Right lobe of liver (tissue), 6 donors: ENCODE data around the gene ADAMTS3. TPM values are rescaled to one million over a fixed set of nuclear protein-coding genes. Genes with fewer than 3 reads are reported as not detected.
A peak's percentile ranks its signal among the peaks of the same experiment; 100 is the strongest.

Experiments
- ATAC-seq, 4 donors: fragments of 200-7000 bp; cut with Tn5 transposase; one replicate each; pipeline ENCODE4 v1.9.1; 2020; ENCODE audit warnings: mild to moderate bottlenecking in 4 of 4, moderate library complexity in 4 of 4
- DNase-seq, 3 donors: peaks; one replicate each; pipeline ENCODE4 v3.0.0-alpha.2; 2020
- H3K27ac ChIP-seq, 3 donors: fragments of 200-600 bp; one replicate each; pipeline ENCODE4 v1.8.0; 2022
- H3K27me3 ChIP-seq, 2 donors: fragments of 200-600 bp; one replicate each; pipeline ENCODE4 v1.8.0; 2022
- H3K36me3 ChIP-seq, 4 donors: fragments of 200-600 bp; sonication (generic) in 1 of 4; one replicate each; pipeline versions ENCODE4 v1.5.1 to v1.8.0; 2017 to 2022; ENCODE audit warnings: control low read depth in 1 of 4
- H3K4me1 ChIP-seq, 4 donors: fragments of 200-600 bp; sonication (generic) in 1 of 4; one replicate each; pipeline versions ENCODE4 v1.5.1 to v1.8.0; 2017 to 2022; ENCODE audit warnings: control low read depth in 1 of 4
- H3K4me3 ChIP-seq, 3 donors: fragments of 200-600 bp; one replicate each; pipeline ENCODE4 v1.8.0; 2022
- H3K9me3 ChIP-seq, 4 donors: fragments of 200-600 bp; sonication (generic) in 1 of 4; one replicate each; pipeline versions ENCODE4 v1.5.1 to v1.8.0; 2017 to 2022; ENCODE audit warnings: control low read depth in 1 of 4
- CTCF ChIP-seq, 4 donors: fragments of 200-600 bp in 3 of 4; fragments of 450-650 bp in 1 of 4; IDR thresholded peaks; one replicate each; pipeline versions ENCODE4 v1.5.1 to v1.8.0; 2016 to 2022; ENCODE audit warnings: antibody characterized with exemption in 4 of 4, mild to moderate bottlenecking in 2 of 4
- POLR2A ChIP-seq: fragments of 450-650 bp; IDR thresholded peaks from one replicate; pipeline ENCODE4 v1.6.1; 2017; ENCODE audit warnings: antibody characterized with exemption, mild to moderate bottlenecking
- WGBS: methylation state at CpG from one replicate; pipeline ENCODE4 v1.1.6; 2018; ENCODE audit warnings: low coverage, low lambda C conversion rate; ENCODE audit not compliant: insufficient coverage; ENCODE audit errors: missing lambda C conversion rate; 5-methylcytosine and 5-hydroxymethylcytosine counted together
- intact Hi-C, 2 donors: fragments of 100-400 bp; cut with DNase I; formaldehyde crosslinking; loops; one replicate each; pipeline versions ENCODE4 v1.11.2 to v1.14.1; 2022
- total RNA-seq, 6 experiments: library from RNA; depleted of rRNA in 2 of 6; stranded (reverse); fragments of >200 nt in 2 of 6; fragmentation: NEBNext Ultra II Directional in 3 of 6; extraction: Animal tissue kit (Norgen Biotek cat#: 25700) in 3 of 6; gene quantifications; one replicate each; pipeline versions ENCODE4 v1.1.0 to v1.2.4, GENCODE V29; 2016 to 2023
- donor health status: DM: no; HTN: yes; CAD: no.
- donor health status: DM: no; HTN: no; CAD: no.
- donor health status: DM: no; HTN: no; CAD: no.
- donor health status: DM: no; HTN: yes; CAD: no.
- donor health status: DM: no; HTN: yes; CAD: no.

ADAMTS3 gene
- total RNA-seq, 6 experiments from 2014 or later, result 0.12 to 0.64 (median 0.42) TPM

GRCh38 chr4:72274251-72274650, 294.8 kb downstream of the ADAMTS3 start:
- intact Hi-C loops, result no loop called here
- ATAC-seq (no peak), DNase-seq (no peak)
- H3K9me3 ChIP-seq, result no peaks in the 10 kb centered on the region
- no peaks in the 10 kb centered on the region for H3K27me3 ChIP-seq
- H3K4me1 ChIP-seq, result no peaks in the 10 kb centered on the region
- no peak for TF ChIP-seq POLR2A
- TF ChIP-seq CTCF (IDR thresholded peaks at IDR 0.05), result no peak
- H3K4me3 ChIP-seq, result no peak overlapping the region
- H3K27ac ChIP-seq, result no peak overlapping the region
- 59% methylated on average over 3 of the region's 3 CpGs for WGBS
- no peaks in the 10 kb centered on the region for H3K36me3 ChIP-seq

- no peak overlapping the region for H3K4me3 ChIP-seq
- H3K9me3 ChIP-seq, result no peaks in the 10 kb centered on the region
- no peaks in the 10 kb centered on the region for H3K36me3 ChIP-seq
- no peak for TF ChIP-seq POLR2A
- no peak for TF ChIP-seq CTCF (IDR thresholded peaks at IDR 0.05)
- ATAC-seq (no peak), DNase-seq (no peak)
- no peaks in the 10 kb centered on the region for H3K4me1 ChIP-seq
- intact Hi-C loops, result no loop called here
- no CpG with 5 or more reads among the region's 1 CpG for WGBS
- no peak overlapping the region for H3K27ac ChIP-seq
- H3K27me3 ChIP-seq, result no peaks in the 10 kb centered on the region
Measured at GRCh38 chr4:72255269-72255668, 313.8 kb downstream of the ADAMTS3 start.

GRCh38 chr4:72243641-72244040, 325.4 kb downstream of the ADAMTS3 start:
- DNase-seq (no peak), ATAC-seq (peak in 1 of 4 donors; percentile 39)
- Histone ChIP-seq H3K36me3 (no peaks in the 10 kb centered on the region), H3K4me3 (no peak overlapping the region), H3K4me1 (no peaks in the 10 kb centered on the region), H3K9me3 (no peaks in the 10 kb centered on the region), H3K27me3 (no peaks in the 10 kb centered on the region), H3K27ac (no peak overlapping the region)
- WGBS, result 23% methylated on average over 3 of the region's 3 CpGs
- TF ChIP-seq CTCF (IDR thresholded peaks at IDR 0.05) (no peak), POLR2A (no peak)
- intact Hi-C loops, result no loop called here

GRCh38 chr4:72239487-72240116, 329.4 kb downstream of the ADAMTS3 start:
- ATAC-seq, result no peak
- TF ChIP-seq CTCF (IDR thresholded peaks at IDR 0.05), result no peak
- TF ChIP-seq POLR2A, result no peak
- Histone ChIP-seq H3K4me3 (no peak overlapping the region), H3K27ac (no peak overlapping the region), H3K4me1 (no peaks in the 10 kb centered on the region), H3K36me3 (no peaks in the 10 kb centered on the region), H3K27me3 (no peaks in the 10 kb centered on the region), H3K9me3 (no peaks in the 10 kb centered on the region)
- DNase-seq, result no peak
- intact Hi-C loops, result no loop called here
